Measurements from ENCODE around the gene CHSY3.
"Not testable (repeated sequence)": the region's sequence is repeated elsewhere in the genome, so short reads cannot be mapped to it uniquely, and the experiment has no call there.

The CHSY3 gene

GRCh38 chr5:130171699-130172098, 267.4 kb downstream of the CHSY3 start:
- DNase-seq, result no peak

GRCh38 chr5:130183115-130183514, 278.9 kb downstream of the CHSY3 start:
- no peak for DNase-seq

GRCh38 chr5:130189961-130190360, 285.7 kb downstream of the CHSY3 start:
- DNase-seq, result no peak

GRCh38 chr5:130198927-130199326, 294.7 kb downstream of the CHSY3 start:
- DNase-seq, result no peak

GRCh38 chr5:130206686-130207085, 302.4 kb downstream of the CHSY3 start:
- no peak for DNase-seq

- DNase-seq, result no peak
These were observed 309.3 kb downstream of the CHSY3 start for GRCh38 chr5:130213607-130214006.

GRCh38 chr5:130216286-130216685, 312.0 kb downstream of the CHSY3 start:
- DNase-seq, result no peak

- DNase-seq, result no peak
These were observed 318.3 kb downstream of the CHSY3 start for GRCh38 chr5:130222573-130222972.

GRCh38 chr5:130226556-130226955, 322.3 kb downstream of the CHSY3 start:
- DNase-seq, result not testable (repeated sequence)

GRCh38 chr5:130227699-130228098, 323.4 kb downstream of the CHSY3 start:
- DNase-seq, result no peak

GRCh38 chr5:130231786-130232185, 327.5 kb downstream of the CHSY3 start:
- DNase-seq, result no peak

- DNase-seq, result no peak
These were observed 330.6 kb downstream of the CHSY3 start for GRCh38 chr5:130234816-130235215.

Measured in midbrain (tissue), 1 donor.